ENCODE results near the gene CMIP. TPM values are rescaled to one million over a fixed set of nuclear protein-coding genes. Genes with fewer than 3 reads are reported as not detected.

CMIP gene
- total and polyA plus RNA-seq, 3 donors from 2014 or later = 34.9 to 72.5 (median 42.0) TPM

DNA sequence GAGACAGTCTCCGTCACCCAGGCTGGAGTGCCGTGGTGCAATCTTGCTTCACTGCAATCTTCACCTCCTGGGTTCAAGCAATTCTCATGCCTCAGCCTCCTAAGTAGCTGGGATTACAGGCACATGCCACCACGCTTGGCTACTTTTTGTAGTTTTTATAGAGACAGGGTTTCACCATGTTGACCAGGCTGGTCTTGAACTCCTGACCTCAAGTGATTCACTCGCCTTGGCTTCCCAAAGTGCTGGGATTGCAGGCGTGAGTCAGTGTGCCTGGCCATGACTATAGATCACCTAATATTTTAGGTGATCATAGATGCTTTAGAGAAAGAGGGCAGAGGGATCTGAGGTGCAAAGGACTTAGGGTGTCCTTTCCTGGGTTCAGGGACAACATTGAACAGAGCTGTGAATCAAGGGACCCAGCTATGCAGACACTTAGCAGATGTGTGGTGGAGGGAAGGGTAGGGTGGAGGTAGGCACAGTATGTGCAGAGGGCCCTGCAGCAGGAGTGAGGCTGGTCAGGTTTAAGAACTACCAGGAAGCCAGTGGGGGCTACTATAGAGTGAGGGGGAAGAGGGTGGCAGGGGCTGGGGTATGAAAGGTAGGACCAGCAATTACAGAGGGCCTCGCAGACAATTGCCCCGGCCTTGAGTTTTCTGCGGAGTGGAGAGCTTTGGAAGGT, 116.5 kb downstream of the CMIP start:
- H3K9me3 ChIP-seq = no peaks in the 10 kb centered on the region
- DNase-seq = no peak
- H3K27me3 ChIP-seq = no peaks in the 10 kb centered on the region
- no peaks in the 10 kb centered on the region for H3K4me1 ChIP-seq
- no peaks in the 10 kb centered on the region for H3K36me3 ChIP-seq (ENCODE audit: low read depth, missing control alignments)
- 74 to 95% methylated on average over 8 of the region's 8 CpGs for WGBS, 2 donors
- intact Hi-C loops (cut with DNase I; ENCODE audit: low total_unique reads) = no loop called here
- H3K27ac ChIP-seq = no peak overlapping the region
- H3K4me3 ChIP-seq = no peak overlapping the region
- no peak for TF ChIP-seq POLR2A (IDR thresholded peaks at IDR 0.05)
- TF ChIP-seq, protein P1, sequence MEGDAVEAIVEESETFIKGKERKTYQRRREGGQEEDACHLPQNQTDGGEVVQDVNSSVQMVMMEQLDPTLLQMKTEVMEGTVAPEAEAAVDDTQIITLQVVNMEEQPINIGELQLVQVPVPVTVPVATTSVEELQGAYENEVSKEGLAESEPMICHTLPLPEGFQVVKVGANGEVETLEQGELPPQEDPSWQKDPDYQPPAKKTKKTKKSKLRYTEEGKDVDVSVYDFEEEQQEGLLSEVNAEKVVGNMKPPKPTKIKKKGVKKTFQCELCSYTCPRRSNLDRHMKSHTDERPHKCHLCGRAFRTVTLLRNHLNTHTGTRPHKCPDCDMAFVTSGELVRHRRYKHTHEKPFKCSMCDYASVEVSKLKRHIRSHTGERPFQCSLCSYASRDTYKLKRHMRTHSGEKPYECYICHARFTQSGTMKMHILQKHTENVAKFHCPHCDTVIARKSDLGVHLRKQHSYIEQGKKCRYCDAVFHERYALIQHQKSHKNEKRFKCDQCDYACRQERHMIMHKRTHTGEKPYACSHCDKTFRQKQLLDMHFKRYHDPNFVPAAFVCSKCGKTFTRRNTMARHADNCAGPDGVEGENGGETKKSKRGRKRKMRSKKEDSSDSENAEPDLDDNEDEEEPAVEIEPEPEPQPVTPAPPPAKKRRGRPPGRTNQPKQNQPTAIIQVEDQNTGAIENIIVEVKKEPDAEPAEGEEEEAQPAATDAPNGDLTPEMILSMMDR (IDR thresholded peaks at IDR 0.05) = no peak

DNA sequence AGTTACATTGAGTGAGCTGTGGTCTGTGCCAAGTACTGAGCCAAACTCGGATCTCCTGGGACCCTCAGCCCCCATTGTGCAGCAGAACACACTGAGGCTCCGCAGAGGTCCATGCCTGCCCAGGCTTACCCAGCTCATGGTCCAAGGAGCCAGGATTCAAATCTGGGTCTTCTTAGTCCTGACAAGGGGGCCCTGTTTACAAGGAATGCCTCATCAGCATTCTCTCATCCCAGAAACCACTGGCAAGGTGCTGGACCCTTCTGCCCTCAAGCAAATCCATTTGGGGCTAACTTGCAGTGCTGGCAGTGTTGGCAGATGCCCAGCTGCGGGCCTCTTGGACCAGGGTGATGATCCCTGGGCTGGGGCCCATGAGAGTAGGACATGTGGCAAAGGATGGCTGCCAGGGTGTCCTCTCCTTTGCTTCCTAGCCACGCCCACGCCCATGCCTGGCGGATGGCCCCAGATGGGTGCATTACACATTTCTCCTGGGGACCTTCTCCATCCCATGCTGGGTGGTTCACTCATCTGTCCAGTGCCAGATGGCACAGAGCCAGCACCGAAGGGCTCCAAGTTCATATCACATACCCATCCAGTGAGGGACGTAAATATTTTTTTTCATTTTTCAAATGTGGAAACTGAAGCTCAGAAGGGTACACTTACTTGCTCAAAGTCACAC, 117.7 kb downstream of the CMIP start:
- no peaks in the 10 kb centered on the region for H3K9me3 ChIP-seq
- H3K36me3 ChIP-seq (ENCODE audit: low read depth, missing control alignments) = no peaks in the 10 kb centered on the region
- no peak overlapping the region for H3K4me3 ChIP-seq
- H3K27me3 ChIP-seq = no peaks in the 10 kb centered on the region
- WGBS, 2 donors = 83 to 90% methylated on average over 7 to 8 of the region's 8 CpGs
- H3K27ac ChIP-seq = no peak overlapping the region
- intact Hi-C loops (cut with DNase I; ENCODE audit: low total_unique reads) = no loop called here
- H3K4me1 ChIP-seq = no peaks in the 10 kb centered on the region
- DNase-seq = no peak
- no peak for TF ChIP-seq POLR2A (IDR thresholded peaks at IDR 0.05)
- TF ChIP-seq, protein P1 (IDR thresholded peaks at IDR 0.05) = no peak

DNA sequence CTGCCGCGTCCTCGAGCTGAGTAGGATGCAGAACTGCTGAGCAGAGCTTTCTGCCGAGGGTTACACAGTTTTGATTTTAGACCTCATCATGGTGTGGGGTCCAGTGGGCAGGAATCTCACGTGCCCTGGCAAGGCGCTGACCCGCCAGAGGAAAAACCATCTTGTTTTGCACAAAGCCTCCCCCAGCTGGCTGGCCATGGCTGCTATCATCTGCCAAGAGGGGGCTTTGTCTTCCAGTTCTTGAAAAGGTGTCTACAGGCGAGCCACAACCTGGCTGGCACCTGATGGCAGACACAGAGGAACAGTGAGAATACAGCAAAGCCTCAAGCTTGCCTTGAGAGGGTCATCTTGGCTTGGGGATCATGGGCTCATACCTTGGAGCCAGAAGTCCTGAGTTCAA, 118.3 kb downstream of the CMIP start:
- H3K27me3 ChIP-seq = no peaks in the 10 kb centered on the region
- TF ChIP-seq POLR2A (IDR thresholded peaks at IDR 0.05) = no peak
- TF ChIP-seq, protein P1 (IDR thresholded peaks at IDR 0.05) = no peak
- H3K4me1 ChIP-seq = no peaks in the 10 kb centered on the region
- 94 to 98% methylated on average over 7 to 8 of the region's 8 CpGs for WGBS, 2 donors
- no peaks in the 10 kb centered on the region for H3K36me3 ChIP-seq (ENCODE audit: low read depth, missing control alignments)
- no peak overlapping the region for H3K4me3 ChIP-seq
- DNase-seq = no peak
- no peak overlapping the region for H3K27ac ChIP-seq
- intact Hi-C loops (cut with DNase I; ENCODE audit: low total_unique reads) = no loop called here
- no peaks in the 10 kb centered on the region for H3K9me3 ChIP-seq

DNA sequence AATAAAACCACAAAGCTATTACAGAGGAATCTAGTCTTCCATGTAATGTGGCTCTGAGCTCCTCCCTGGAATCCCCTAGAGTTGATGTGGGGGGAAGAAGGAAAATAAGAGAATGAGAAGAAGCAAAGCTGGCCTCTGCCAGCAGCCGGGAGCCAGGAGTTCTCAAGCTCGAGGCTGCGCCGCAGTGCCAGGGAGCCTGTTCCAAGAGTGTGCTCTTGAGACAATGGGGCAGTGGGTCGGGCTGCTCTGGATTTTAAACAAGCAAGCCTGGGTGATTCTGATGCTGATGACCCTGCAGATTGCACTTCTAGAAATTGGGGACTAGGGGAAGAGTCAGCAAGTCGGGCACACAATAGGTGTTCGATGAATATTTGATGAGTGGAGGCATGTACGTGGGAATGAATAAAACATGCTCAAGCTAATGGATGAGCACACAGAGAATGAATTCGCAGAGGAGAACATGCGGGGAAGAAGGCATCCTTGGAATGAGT, 119.9 kb downstream of the CMIP start:
- Histone ChIP-seq H3K27me3 (no peaks in the 10 kb centered on the region), H3K9me3 (no peaks in the 10 kb centered on the region), H3K4me3 (no peak overlapping the region), H3K36me3 (ENCODE audit: low read depth, missing control alignments) (no peaks in the 10 kb centered on the region), H3K27ac (no peak overlapping the region), H3K4me1 (no peaks in the 10 kb centered on the region)
- 58 to 85% methylated on average over 10 of the region's 10 CpGs for WGBS, 2 donors
- TF ChIP-seq, protein P1 (IDR thresholded peaks at IDR 0.05) = no peak
- TF ChIP-seq POLR2A (IDR thresholded peaks at IDR 0.05) = no peak
- intact Hi-C loops (cut with DNase I; ENCODE audit: low total_unique reads) = no loop called here
- no peak for DNase-seq
